ENCODE data around the gene ABCG4.
"Not testable (repeated sequence)": the region's sequence is repeated elsewhere in the genome, so short reads cannot be mapped to it uniquely, and the experiment has no call there.

ABCG4 gene

DNA sequence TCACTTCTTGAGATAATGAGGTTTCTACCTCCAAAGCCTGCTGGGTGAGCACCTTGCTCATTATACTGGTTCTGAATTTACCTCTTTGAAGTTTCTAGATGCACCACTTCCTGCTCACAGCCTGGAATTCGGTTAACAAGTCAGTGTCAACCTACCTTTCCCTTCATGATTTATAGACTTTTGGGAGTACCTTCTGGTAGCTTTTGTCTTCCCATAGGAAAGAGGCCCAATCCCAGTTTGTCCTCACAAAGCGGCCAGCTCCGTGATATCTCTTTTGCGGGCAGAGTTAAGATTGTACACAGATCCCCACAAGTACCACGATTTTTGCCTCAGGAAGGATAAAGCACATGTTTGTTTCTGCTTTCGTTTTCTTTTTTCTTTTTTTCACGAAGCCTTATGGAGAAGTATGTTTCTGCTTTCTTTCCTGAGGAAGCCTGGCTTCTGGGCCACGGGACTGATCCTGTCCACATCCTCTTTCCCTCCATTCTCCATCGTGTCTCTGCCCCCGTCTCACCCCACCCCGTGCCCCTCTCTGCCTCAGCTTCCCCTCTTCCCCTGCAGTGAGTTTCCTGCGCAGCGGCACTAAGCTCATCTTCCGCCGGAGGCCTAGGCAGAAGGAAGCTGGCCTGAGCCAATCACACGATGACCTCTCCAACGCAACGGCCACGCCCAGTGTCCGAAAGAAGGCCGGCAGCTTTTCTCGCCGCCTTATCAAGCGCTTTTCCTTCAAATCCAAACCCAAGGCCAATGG lies 33.2 kb upstream of the ABCG4 start:
- peak in 11 of 56 donors; percentile 16 to 62 (median 31) for DNase-seq

DNA sequence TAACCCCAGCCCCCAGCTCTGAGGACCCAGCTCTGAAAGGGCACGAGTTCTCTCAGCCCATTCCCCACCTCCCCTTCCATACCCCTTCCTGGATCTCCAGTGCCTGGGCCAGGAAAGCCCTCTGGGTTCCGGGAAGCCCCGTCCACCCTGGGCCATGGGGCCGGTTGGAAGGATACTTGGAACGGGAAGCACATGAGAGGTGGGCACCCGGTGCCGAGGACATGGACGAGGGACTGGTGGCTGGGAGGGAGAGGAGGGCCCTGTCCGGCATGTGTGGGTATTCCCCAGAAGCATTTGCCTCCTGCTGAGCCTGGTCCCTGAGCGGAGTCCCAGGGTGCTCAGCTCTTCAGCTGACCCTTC lies 32.6 kb upstream of the ABCG4 start:
- DNase-seq = no peak

DNA sequence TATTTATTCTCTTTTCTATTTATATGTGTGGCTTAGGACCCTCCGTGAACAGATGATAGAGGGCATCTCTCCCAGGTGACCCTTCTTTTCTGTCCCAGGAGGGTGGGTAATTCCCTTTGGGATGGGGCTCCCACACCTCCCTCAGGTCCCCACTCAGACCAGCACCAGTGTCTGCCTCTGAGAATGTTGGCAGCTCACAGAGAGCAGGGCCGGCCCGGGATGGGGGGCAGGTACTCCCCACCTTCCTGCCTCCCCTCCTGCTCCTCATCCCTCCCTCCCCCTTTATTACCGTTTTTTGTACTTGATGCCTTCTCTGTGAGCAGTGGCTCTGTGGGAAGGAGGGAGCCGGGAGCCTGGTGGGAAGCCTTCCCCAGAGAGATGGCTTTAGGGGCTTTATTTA lies 32.3 kb upstream of the ABCG4 start:
- DNase-seq = no peak

DNA sequence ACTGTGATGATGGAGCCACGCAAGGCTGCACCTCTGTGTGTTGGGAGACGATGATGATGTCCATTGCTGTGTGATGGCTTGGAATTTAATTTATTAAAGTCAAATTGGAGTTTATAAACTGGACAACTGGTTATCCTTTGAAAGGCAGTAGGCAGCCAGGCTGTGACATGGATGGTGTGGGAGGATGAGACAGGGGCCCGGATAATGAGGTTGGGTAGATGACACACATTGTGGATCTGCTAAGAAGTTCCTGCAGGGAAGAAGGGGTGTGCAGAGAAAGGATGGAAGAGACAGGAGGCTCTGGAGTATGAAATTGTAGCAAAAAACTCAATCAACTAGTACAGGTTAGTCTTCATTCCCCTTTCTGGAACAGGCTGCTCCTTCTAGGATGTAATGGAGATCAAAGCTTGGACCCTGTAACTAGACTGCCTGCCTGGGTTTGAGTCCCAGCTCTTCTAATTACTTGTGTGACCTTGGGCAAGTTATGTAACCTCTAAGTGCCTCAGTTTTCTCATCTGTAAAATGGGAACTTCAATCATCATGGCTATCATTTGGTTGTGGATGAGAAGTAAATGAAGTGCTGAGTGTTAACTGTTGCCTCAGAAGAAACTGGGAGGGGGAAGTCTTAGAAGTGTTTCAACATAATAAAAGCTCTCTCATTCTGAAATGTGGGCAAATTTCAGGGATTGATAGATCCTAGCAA lies 31.7 kb upstream of the ABCG4 start:
- no peak for DNase-seq

DNA sequence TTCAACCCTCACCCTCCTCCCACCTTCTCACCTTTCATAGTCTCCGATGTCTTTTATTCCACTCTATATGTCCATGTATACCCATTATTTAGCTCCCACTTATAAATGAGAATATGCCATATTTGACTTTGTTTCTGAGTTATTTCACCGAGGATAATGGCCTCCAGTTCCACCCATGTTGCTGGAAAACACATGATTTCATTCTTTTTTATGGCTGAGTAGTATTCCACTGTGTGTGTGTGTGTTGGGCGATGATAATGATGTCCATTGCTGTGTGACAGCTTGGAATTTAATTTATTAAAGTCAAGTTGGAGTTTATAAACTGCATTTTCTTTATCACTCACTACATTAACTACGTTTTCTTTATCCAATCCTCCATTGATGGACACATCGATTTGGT lies 30.6 kb upstream of the ABCG4 start:
- DNase-seq = no peak

DNA sequence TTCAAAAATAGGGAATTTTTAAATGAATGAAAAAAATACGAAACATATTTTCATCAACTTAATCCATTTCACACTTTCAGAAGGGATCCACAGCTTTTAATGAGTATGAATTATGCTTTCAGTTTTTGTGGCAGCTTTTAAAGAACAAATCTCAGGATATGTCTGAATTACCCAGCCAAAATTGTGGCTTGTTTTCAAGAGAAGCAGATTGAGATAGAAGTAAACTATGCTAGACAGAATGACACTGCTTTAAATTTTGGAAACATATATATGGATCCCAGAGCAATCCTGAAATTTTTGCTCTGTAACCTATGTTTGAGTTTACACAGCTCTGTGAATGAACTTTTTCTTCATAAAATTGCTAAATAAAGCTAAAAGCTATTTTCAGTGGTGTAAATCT lies 29.9 kb upstream of the ABCG4 start:
- DNase-seq = no peak

DNA sequence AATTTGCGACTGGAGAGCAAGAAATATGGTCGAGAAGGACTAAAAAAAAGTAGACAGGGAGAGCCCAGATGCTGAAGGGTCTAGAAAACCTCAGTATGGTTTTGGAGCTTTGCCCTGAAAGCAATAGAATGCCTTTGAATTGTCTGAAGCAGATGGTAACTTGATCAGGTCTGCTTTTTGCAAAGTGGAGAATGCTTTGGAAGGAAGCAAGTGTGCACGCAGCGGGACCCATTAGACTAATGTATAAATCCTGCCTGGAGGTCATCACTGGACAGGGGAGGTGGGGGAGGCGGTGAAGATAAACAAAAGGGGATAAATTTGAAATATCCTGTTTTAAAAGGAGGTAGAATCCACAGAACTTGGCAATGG lies 28.2 kb upstream of the ABCG4 start:
- no peak for DNase-seq

DNA sequence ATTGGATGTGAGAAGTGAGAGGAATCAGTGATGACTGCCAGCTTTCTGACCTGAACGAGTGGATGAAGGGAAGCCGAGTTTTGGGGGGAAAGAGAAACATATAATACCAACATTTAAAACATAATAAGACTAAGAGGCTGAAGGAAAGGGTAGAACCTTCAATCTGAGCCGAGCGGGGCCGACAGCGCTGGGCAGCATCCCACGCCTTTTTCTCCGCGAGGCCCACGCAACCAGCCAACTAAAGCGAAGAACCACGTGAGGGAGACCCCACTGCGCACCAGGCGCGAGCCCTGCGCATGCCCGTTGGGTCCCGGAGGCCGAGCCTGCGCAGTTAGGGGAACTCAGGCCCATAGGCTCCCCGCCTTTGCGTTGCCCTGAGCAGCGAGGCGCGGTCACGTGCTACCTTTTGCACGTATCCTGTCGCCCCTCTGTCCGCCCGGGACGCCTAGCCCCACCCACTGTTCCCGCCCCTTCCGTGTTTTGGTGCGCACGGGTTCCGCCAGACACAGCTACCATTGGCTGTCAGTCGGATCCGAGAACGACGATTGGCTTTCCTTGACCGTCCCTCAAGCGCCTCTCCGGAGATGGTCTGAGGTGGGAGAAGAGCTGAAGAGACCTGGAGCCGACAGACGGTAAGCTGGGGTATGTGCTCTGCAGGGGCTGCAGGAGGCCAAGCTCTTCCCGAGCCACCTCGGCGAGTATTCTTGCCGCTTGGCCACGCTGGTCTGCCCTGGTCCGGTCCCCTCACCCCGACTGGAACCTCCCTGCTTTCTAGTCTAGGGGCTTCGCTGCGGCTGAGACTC lies 27.6 kb upstream of the ABCG4 start, which contains the start of gene HINFP:
Gene HINFP, plus strand, starts transcription at position 573 of the 803 bp plus-strand sequence. CDS start 5,365 bp downstream, outside the sequence.
- DNase-seq = peak; percentile 95 to 100 (median 99)

DNA sequence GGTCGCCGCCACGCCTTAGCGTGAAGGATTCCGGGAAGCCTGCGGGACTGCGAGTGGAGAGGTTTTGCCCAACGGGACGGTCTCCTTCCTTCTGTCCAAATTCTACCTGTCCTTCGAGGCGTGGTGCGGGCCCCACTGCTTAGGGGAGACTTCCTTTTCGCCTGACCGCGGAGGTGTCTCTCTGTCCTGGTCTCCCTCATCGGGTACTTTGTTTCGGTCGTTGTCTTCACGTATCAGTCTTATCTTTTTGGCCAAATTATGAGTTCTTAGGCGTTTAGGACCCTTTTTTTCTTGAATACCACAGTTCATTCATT lies 27.1 kb upstream of the ABCG4 start:
- DNase-seq = no peak

DNA sequence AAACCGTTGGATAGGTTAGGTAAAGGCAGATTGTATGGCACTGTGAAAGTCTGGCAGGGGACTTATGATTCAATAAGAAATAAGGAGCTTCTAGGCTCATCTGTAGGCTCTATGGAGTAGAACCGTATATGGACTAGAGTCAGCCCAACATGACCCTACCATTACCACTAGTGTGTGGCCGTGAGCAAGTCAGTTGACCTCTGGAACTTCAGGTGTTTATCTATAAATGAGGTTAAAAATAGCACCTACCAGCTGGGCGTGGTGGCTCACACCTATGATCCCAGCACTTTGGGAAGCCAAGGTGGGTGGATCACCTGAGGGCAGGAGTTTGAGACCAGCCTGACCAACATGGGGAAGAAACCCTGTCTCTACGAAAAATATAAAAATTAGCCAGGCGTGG lies 23.0 kb upstream of the ABCG4 start:
- DNase-seq = no peak

DNA sequence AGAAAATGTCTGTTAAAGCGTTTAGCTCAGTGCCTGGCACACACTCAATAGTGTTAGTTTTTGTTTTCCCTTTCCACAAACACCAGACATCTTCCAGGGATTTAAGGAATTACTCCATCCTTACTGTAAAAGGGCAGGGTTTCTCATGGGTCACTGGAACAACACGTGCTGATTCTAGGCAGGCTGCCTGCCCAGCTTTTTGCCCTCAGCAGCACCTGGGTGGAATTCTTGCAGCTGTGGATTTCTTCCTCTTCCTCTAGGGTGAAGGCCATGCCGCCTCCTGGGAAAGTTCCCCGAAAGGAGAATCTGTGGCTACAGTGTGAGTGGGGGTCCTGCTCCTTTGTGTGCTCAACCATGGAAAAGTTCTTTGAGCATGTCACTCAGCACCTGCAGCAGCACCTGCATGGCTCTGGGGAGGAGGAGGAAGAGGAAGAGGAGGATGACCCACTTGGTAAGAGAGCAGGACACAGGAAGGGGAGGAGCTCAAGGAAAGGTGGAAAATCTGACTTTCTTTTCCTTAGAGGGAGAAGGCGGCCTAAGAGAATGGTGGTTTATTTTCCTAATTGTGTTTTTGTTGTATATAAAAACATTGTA lies 22.1 kb upstream of the ABCG4 start:
- DNase-seq = no peak

DNA sequence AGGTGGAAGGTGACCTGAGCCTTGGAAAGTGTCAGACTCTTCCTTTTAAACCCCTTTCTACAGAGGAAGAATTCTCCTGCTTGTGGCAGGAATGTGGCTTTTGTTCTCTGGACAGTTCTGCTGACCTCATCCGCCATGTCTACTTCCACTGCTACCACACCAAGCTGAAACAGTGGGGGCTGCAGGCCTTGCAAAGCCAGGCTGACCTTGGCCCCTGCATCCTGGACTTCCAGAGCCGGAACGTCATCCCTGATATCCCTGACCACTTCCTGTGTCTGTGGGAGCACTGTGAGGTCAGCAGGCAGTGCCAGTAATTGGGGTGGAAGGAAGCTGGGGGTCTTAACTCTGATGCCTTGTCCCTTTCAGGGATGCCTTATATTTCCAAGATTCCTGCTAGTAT lies 18.2 kb upstream of the ABCG4 start:
- no peak for DNase-seq

DNA sequence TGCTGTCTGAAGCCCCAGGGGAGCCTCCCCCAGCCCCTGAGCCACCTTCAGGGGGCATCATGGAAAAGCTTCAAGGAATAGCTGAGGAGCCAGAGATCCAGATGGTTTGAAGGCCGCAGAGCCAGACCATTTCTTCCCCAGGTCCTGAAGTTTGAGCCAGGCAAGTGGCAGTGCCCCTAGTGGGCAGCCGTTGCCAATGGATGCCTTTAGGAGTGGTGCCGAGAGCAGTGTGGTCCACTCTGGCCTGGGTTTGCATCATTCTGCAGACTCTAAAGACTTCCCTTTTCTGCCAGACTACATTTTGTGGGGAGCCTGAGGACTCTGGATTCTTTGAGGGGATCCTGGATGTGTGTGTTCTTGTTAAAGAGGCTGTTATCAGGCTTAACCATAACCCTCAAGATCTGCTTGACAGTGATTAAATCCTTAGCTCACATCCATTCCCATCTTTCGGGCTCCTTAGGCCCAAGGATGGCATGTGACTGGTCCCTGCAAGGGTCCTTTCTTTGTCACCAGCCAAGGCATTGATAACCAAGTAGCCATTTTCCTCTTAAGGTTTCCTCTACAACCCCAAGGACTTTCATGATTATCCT lies 14.4 kb upstream of the ABCG4 start:
- no peak for DNase-seq

DNA sequence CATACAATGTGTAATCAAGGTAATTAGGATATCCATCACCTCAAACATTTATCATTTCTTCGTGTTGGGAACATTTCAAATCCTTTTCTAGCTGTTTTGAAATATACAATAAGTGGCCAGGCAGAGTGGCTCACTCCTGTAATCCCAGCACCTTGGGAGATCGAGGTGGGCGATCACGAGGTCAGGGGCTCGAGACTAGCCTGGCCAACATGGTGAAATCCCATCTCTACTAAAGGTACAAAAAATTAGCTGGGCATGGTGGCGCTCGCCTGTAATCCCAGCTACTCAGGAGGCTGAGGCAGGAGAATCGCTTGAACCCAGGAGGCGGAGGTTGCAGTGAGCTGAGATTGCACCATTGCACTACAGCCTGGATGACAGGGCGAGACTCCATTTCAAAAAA lies 9.6 kb upstream of the ABCG4 start:
- not testable (repeated sequence) for DNase-seq

DNA sequence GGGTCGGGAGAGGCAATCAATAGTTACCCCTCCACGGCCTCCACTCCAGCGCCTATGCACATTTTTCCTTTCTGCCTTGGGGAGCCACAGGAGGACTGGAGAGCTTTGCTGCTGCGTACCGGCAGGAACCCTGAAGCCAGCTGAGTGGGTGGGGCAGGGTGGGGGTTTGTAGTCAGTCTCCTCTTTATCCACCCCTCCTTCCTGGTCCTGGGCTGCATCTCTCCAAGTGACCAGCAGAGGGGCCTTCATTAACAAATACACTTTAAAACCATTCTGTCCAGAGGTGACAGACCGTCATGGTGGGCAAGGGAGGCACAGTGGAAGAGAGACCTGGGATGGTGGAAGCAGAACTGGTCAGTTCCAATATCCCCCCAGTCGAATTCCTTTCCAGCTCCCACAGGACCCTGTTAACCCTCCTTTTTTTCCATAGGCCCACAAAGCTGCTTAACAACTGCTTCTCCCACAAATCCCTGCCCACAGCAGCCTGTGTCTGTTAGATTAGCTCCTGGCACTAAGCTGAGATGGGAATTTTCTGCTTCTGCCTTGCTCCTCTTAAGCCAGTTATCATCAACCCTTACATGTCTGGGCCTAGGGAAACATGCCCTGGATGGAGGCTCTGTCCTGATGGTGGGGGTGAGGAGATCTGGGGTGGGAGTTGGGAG lies 3.9 kb upstream of the ABCG4 start:
- peak in 20 of 56 donors; percentile 4 to 48 (median 18) for DNase-seq

DNA sequence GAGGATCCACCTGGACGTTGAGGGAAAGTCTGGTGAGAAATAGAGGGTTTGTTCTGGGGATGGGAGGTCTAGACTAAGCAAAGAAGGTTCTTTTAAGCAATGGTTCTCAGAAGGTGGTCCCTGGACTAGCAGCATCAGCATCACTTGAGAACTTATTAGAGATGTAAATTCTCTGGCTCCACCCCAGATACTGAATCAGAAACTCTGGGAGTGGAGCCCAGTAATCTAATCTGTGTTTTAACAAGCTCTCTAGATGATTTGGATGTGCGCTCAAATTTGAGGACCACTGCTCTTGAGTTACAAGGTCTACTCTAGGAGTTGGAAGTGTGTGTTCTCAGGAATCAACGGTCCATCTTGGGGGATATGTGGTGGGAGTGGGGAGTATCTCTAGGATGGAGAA lies 3.3 kb upstream of the ABCG4 start:
- no peak for DNase-seq

DNA sequence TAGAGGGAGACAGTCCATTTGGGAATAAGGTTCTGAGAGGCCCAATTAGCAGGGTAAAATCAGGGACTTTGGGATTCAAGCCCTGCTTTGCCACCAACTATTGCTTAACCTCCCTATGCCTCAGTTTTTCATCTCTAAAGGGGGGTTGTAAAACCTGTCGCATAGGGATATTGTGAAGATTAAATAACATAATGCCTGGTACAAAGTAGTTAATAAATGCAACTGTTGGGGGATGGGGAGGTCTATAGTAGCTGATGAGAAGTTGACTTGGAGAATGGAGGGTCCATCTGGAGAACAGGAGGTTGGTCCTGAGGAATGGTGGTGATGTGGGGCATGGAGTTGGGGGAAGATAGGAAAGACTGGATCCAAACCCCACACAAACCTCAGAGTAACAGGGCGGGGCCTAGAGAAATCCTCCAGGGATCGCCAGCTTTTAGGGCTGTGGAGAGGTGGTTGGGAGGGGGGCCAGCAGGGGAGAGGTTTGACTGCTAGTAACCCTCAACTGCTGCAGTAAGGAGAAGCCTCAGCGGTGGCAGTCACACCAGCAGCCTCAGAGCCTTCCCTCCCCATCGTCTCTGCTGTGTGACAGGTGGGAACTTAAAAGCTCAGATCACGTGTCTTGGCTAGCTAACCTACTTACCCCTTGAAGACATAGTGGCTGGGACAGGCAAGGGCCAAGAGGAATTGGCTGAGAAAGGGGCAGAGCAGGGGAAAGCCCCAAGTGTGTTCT lies 1.1 kb upstream of the ABCG4 start:
- DNase-seq = no peak

DNA sequence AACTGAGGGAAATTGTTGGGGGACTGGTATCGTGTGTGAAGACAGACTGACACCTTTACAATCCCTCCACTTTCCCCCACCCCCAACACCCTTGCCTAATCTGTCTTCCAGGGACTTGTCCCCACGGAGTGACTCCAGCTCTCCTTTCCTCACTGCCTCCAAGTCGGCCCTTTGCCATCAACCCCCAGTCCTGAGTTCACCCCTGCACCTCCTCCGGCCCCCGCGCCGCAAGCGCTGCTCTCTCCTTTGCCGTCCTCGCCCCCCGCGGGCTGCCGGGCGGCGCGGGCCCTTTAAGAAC lies 183 bp upstream of the ABCG4 start:
- no peak for DNase-seq

DNA sequence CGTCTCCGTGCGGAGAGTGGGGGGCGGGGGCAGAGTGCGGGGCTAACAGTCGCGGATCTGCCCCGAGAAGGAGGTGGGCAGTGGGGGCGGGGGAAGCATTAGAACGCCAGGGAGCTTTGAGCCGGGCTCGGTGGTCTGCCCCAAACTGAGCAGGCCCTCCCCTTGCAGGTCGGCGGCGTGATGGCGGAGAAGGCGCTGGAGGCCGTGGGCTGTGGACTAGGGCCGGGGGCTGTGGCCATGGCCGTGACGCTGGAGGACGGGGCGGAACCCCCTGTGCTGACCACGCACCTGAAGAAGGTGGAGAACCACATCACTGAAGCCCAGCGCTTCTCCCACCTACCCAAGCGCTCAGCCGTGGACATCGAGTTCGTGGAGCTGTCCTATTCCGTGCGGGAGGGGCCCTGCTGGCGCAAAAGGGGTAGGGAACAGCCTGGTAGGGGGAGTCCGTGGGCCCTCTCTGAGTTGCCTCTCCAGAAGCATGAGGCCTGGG lies 979 bp downstream of the ABCG4 start:
- DNase-seq = peak in 1 of 56 donors; percentile 26

DNA sequence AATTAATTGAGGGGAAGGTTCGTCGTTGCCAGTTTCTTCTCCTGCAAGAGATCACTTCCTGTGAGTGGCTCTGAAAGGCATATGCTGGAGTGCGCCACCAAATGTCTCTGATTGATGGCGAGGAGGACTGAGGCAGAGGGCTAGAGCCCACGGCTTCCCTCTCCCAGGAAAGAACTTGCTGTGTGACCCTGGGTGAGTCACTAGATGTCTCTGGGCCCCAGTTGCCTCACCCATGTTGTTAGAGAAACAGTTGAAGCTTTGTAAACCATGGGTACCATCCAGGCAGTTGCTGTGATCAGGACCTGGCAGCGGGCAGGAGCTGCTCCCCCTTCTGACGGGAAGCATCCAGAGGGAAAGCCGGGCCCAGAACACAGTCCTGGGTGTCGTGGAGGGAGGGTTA lies 3.2 kb downstream of the ABCG4 start:
- DNase-seq = no peak

All from amygdala (tissue), 56 donors.